A549 (cell line): ENCODE measurements around the gene TRIM41. TPM values are rescaled to one million over a fixed set of nuclear protein-coding genes. Genes with fewer than 3 reads are reported as not detected.
A peak's percentile ranks its signal among the peaks of the same experiment; 100 is the strongest.

Experiments used
- ATAC-seq, 2 experiments: fragments of 200-7000 bp in 1 of 2; fragments of >200 bp in 1 of 2; cut with Nextera tagmentation in 1 of 2; cut with Tn5 transposase in 1 of 2; 3 replicates each; pipeline versions ENCODE4 v1.8.0 to v1.9.1; 2018 to 2020; ENCODE audit warnings: mild to moderate bottlenecking in 1 of 2, moderate library complexity in 1 of 2
- CTCF ChIA-PET: fragments of 300-600 bp; sonication (Branson Sonifier 250); formaldehyde crosslinking; extraction: SDS; loops from one replicate; lab custom pipeline; 2021; ENCODE audit warnings: antibody characterized with exemption, inconsistent platforms; lab: Yijun Ruan, JAX
- POLR2A ChIA-PET: fragments of 350-600 bp; formaldehyde crosslinking; extraction: SDS; loops from one replicate; lab custom pipeline; 2021; ENCODE audit warnings: antibody characterized with exemption, inconsistent platforms; lab: Yijun Ruan, JAX
- DNase-seq, 2 experiments: peaks; one replicate each; pipeline versions ENCODE4 v3.0.0 to v3.0.0-alpha.2; 2011 to 2016; ENCODE audit warnings: low read depth in 1 of 2, low spot score in 1 of 2
- FAIRE-seq: peaks from 2 replicates; lab custom pipeline; 2011; peaks lifted over from hg19 to GRCh38; lab: Jason Lieb, UNC
- H3K27ac ChIP-seq, 2 experiments: fragments of >200 bp; sonication (Bioruptor Twin); formaldehyde crosslinking; 3 replicates each; pipeline ENCODE4 v1.5.1; 2016 to 2017
- H3K4me1 ChIP-seq: fragments of >200 bp; sonication (Bioruptor Twin); formaldehyde crosslinking; 3 replicates; pipeline ENCODE4 v1.6.1; 2016
- H3K4me2 ChIP-seq: fragments of >200 bp; sonication (Bioruptor Twin); formaldehyde crosslinking; 3 replicates; pipeline ENCODE4 v1.6.1; 2016
- H3K4me3 ChIP-seq: fragments of >200 bp; sonication (Bioruptor Twin); formaldehyde crosslinking; 3 replicates; pipeline ENCODE4 v1.5.1; 2016
- H3K9me3 ChIP-seq: fragments of >200 bp; sonication (Bioruptor Twin); formaldehyde crosslinking; 3 replicates; pipeline ENCODE4 v1.6.1; 2016
- E2F6 ChIP-seq: IDR thresholded peaks from 2 replicates; pipeline ENCODE4 v1.6.1; 2012; ENCODE audit warnings: low read depth, borderline replicate concordance
- FOSB ChIP-seq: fragments of 250-450 bp; sonication (Bioruptor Pico); IDR thresholded peaks from 2 replicates; pipeline ENCODE4 v1.5.0; 2020; ENCODE audit warnings: mild to moderate bottlenecking, moderate library complexity
- FOSL2 ChIP-seq, 2 experiments: fragments of 450-650 bp in 1 of 2; fragments of >200 bp in 1 of 2; sonication (Bioruptor Twin) in 1 of 2; formaldehyde crosslinking; IDR thresholded peaks; 2 replicates each; pipeline versions ENCODE4 v1.5.0 to v1.6.1; 2016 to 2020; ENCODE audit warnings: mild to moderate bottlenecking in 1 of 2, moderate library complexity in 1 of 2
- JUN ChIP-seq, 2 experiments: fragments of >200 bp; sonication (Bioruptor Twin); formaldehyde crosslinking; IDR thresholded peaks; 2 replicates in 1 of 2; 3 replicates in 1 of 2; pipeline ENCODE4 v1.6.1; 2016 to 2017
- MAFK ChIP-seq: fragments of 450-650 bp; IDR thresholded peaks from 2 replicates; pipeline ENCODE4 v1.6.1; 2014; ENCODE audit not compliant: partially characterized antibody
- MAZ ChIP-seq: fragments of 150-350 bp; IDR thresholded peaks from 2 replicates; pipeline ENCODE4 v1.6.1; 2014; ENCODE audit warnings: antibody characterized with exemption, low read depth, low read length, borderline replicate concordance
- PHF8 ChIP-seq: fragments of 200-600 bp; sonication (generic); IDR thresholded peaks from 2 replicates; pipeline ENCODE4 v1.6.1; 2016; ENCODE audit warnings: low read depth, mild to moderate bottlenecking, antibody characterized with exemption, moderate library complexity, borderline replicate concordance
- POLR2A ChIP-seq: IDR thresholded peaks from 2 replicates; pipeline ENCODE4 v1.6.1; 2012; ENCODE audit warnings: mild to moderate bottlenecking, low read length
- RARB ChIP-seq: fragments of 250-450 bp; sonication (Bioruptor Pico); IDR thresholded peaks from 2 replicates; pipeline ENCODE4 v1.8.0; 2021; ENCODE audit warnings: mild to moderate bottlenecking, moderate library complexity
- TP53 ChIP-seq: fragments of 250-450 bp; sonication (Bioruptor Pico); IDR thresholded peaks from 2 replicates; pipeline ENCODE4 v1.5.0; 2021; ENCODE audit warnings: mild to moderate bottlenecking, moderate library complexity
- ZFP36 ChIP-seq: fragments of 450-650 bp; IDR thresholded peaks from 2 replicates; pipeline ENCODE4 v1.6.1; 2014; ENCODE audit warnings: borderline replicate concordance; ENCODE audit not compliant: partially characterized antibody
- WGBS: methylation state at CpG from one replicate; pipeline ENCODE4 v1.1.6; 2017; ENCODE audit errors: missing lambda C conversion rate; 5-methylcytosine and 5-hydroxymethylcytosine counted together
- polyA plus RNA-seq, 4 experiments: library from polyadenylated mRNA; depleted of rRNA in 3 of 4; stranded (reverse); fragments of >200 nt; fragmentation: RNase III in 1 of 4; extraction: RNeasy Plus Mini Kit Qiagen cat#74134 plus additional on column Dnase treatment in 1 of 4; gene quantifications; 2 replicates in 3 of 4; 3 replicates in 1 of 4; pipeline ENCODE4 v1.2.3, GENCODE V29; 2011 to 2017
- TF ChIP-seq, protein P1 (sequence below): fragments of 200-600 bp; sonication (generic); IDR thresholded peaks from 2 replicates; pipeline ENCODE4 v1.6.1; 2016; ENCODE audit warnings: antibody characterized with exemption, mild to moderate bottlenecking, moderate library complexity
- TF ChIP-seq, protein P2 (sequence below): IDR thresholded peaks from 2 replicates; pipeline ENCODE4 v1.6.1; 2012

Gene TRIM41
- polyA plus RNA-seq, 2 of the 4 experiments (the other 2 are of a cell fraction): 22.7 to 32.5 TPM

DNA sequence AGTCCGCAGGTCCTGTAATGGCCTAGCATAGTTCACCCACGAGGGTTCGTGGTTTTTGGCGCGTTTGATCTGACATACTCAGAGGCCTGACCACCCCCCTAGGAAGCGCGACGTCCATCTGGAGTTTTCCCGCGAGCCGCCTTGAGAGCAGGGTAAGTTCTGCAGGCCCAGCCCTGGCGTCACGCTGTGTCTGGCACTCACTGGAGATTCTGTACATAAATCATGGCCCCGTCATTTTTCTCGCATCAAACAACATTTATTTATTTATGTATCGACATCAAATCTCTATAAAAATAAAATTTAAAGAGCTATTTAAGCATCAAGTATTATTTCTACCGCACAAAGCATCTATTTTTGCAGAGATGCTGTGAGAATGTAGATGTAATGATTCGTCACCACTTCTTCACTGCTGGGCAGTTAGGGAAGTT lies 437 bp upstream of the TRIM41 start:
- POLR2A ChIA-PET: interaction anchor here (0.6 to 2.6 kb wide), 11 partner anchors 8 to 48 kb away, joined by 3 to 48 read pairs (median 8); partner anchors contain the start of genes RACK1, TRIM52 and TRIM7
- Histone ChIP-seq H3K9me3 (no peaks in the 10 kb centered on the region), H3K27ac (peak overlapping the region; percentile 95 to 98), H3K4me1 (peaks cover 16% of the 10 kb centered on the region), H3K4me3 (peak overlapping the region; percentile 90), H3K4me2 (peak overlapping the region; percentile 85)
- WGBS: under 1% methylated on average over 10 of the region's 18 CpGs
- ATAC-seq (peak; percentile 14 to 37), DNase-seq (no peak), FAIRE-seq (no peak)
- CTCF ChIA-PET: interaction anchor here (1.0 to 1.8 kb wide), 6 partner anchors 9 to 54 kb away, joined by 3 to 5 read pairs (median 4); no protein-coding TSS in a partner anchor
- TF ChIP-seq RARB (CRISPR knock-in tag) (0 out of 2 replicates have a peak, but pooled peaks have one; percentile 37), E2F6 (peak; percentile 90), PHF8 (peak; percentile 41; the same call in 1 of the 2 replicates), TP53 (no peak)

DNA sequence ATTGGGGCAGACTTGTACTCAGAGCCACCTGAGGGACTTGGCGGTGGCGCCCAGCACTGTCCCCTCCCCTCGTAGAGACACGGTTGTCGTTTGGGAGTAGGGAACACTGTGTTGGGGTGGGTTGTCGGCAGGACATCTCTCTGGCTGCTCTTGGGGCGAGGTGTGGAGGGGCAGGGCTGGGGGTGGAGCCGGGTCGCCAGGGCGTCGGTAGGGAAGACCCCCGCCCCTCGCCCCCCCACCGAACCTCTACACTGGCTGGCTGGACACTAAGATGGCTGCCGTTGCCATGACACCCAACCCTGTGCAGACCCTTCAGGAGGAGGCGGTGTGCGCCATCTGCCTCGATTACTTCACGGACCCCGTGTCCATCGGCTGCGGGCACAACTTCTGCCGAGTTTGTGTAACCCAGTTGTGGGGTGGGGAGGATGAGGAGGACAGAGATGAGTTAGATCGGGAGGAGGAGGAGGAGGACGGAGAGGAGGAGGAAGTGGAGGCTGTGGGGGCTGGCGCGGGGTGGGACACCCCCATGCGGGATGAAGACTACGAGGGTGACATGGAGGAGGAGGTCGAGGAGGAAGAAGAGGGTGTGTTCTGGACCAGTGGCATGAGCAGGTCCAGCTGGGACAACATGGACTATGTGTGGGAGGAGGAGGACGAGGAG lies 778 bp downstream of the TRIM41 start:
- Histone ChIP-seq H3K4me1 (peaks cover 16% of the 10 kb centered on the region), H3K9me3 (no peaks in the 10 kb centered on the region), H3K4me2 (peak overlapping the region; percentile 85), H3K27ac (peak overlapping the region; percentile 95 to 98), H3K4me3 (peak overlapping the region; percentile 90)
- no peak for DNase-seq
- TF ChIP-seq, protein P1, sequence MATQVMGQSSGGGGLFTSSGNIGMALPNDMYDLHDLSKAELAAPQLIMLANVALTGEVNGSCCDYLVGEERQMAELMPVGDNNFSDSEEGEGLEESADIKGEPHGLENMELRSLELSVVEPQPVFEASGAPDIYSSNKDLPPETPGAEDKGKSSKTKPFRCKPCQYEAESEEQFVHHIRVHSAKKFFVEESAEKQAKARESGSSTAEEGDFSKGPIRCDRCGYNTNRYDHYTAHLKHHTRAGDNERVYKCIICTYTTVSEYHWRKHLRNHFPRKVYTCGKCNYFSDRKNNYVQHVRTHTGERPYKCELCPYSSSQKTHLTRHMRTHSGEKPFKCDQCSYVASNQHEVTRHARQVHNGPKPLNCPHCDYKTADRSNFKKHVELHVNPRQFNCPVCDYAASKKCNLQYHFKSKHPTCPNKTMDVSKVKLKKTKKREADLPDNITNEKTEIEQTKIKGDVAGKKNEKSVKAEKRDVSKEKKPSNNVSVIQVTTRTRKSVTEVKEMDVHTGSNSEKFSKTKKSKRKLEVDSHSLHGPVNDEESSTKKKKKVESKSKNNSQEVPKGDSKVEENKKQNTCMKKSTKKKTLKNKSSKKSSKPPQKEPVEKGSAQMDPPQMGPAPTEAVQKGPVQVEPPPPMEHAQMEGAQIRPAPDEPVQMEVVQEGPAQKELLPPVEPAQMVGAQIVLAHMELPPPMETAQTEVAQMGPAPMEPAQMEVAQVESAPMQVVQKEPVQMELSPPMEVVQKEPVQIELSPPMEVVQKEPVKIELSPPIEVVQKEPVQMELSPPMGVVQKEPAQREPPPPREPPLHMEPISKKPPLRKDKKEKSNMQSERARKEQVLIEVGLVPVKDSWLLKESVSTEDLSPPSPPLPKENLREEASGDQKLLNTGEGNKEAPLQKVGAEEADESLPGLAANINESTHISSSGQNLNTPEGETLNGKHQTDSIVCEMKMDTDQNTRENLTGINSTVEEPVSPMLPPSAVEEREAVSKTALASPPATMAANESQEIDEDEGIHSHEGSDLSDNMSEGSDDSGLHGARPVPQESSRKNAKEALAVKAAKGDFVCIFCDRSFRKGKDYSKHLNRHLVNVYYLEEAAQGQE: no peak
- TF ChIP-seq JUN (IDR thresholded peaks at IDR 0.05) (peak in 1 of 2 experiments; percentile 5; a peak in 1 of 5 replicates), RARB (CRISPR knock-in tag) (0 out of 2 replicates have a peak, but pooled peaks have one; percentile 4), MAZ (no peak), ZFP36 (no peak), POLR2A (peak; percentile 52), FOSL2 (IDR thresholded peaks at IDR 0.05) (no peak), FOSL2 (CRISPR knock-in tag; IDR thresholded peaks at IDR 0.05) (no peak)
- TF ChIP-seq, protein P2, sequence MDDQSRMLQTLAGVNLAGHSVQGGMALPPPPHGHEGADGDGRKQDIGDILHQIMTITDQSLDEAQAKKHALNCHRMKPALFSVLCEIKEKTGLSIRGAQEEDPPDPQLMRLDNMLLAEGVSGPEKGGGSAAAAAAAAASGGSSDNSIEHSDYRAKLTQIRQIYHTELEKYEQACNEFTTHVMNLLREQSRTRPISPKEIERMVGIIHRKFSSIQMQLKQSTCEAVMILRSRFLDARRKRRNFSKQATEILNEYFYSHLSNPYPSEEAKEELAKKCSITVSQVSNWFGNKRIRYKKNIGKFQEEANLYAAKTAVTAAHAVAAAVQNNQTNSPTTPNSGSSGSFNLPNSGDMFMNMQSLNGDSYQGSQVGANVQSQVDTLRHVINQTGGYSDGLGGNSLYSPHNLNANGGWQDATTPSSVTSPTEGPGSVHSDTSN: 0 out of 2 replicates have a peak, but pooled peaks have one; percentile 3
- peak; percentile 16 to 25; a peak in 5 of 6 replicates for ATAC-seq
- POLR2A ChIA-PET: interaction anchor here (0.7 to 2.6 kb wide), 12 partner anchors 9 to 392 kb away, joined by 3 to 48 read pairs (median 10); partner anchors contain the start of genes RACK1, TRIM52 and TRIM7
- WGBS: 1% methylated on average over 29 of the region's 31 CpGs
- CTCF ChIA-PET: interaction anchor here (0.7 to 1.8 kb wide), 3 partner anchors 17 to 19 kb away, joined by 3 to 5 read pairs (median 5); partner anchors contain the start of gene TRIM7
- FAIRE-seq: no peak

DNA sequence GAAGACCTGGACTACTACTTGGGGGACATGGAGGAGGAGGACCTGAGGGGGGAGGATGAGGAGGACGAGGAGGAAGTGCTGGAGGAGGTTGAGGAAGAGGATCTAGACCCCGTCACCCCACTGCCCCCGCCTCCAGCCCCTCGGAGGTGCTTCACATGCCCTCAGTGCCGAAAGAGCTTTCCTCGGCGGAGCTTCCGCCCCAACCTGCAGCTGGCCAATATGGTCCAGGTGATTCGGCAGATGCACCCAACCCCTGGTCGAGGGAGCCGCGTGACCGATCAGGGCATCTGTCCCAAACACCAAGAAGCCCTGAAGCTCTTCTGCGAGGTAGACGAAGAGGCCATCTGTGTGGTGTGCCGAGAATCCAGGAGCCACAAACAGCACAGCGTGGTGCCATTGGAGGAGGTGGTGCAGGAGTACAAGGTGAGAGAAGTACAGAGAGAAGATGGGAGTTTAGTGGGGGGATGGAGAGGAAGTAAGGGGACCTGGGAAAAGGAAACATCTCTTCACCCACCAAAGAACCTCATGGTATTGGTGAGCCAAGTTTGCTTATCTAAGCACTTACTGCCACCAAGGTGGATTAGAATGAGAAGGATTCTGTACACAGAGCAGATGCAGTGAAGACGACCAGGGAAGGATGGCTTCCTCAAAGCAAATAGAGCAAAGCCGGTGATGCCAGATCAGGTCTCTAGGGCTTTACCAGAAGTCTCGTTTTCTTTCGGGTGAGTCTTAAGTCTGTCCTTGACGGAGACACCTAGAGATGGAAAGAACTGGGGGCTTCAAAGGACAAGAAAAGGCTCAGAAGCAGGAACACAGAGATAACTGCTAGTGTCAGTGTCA lies 1.5 kb downstream of the TRIM41 start:
- H3K4me1 ChIP-seq: peaks cover 16% of the 10 kb centered on the region

More for the DNA sequence above, 1.5 kb downstream of the TRIM41 start:
- FAIRE-seq: no peak
- ATAC-seq: no peak
- TF ChIP-seq FOSB (no peak), MAFK (peak; percentile 57)
- TF ChIP-seq, protein P2: no peak
- 78% methylated on average over 15 of the region's 22 CpGs for WGBS
- Histone ChIP-seq H3K4me3 (peak overlapping the region; percentile 90), H3K27ac (peak overlapping the region; percentile 95 to 98), H3K9me3 (no peaks in the 10 kb centered on the region), H3K4me2 (peak overlapping the region; percentile 85)
- ChIA-PET POLR2A (interaction anchor here (1.9 kb wide), 1 partner anchor 17 kb away, joined by 9 read pairs; no protein-coding TSS in a partner anchor), CTCF (interaction anchor here (0.9 to 1.6 kb wide), 3 partner anchors 20 to 37 kb away, joined by 3 to 5 read pairs (median 3); partner anchors contain the start of gene TRIM7)
- DNase-seq: no peak
